NB4 (cell line): ENCODE measurements around the gene FAM227B.
A peak's percentile ranks its signal among the peaks of the same experiment; 100 is the strongest.
"Not testable (repeated sequence)": the region's sequence is repeated elsewhere in the genome, so short reads cannot be mapped to it uniquely, and the experiment has no call there.

Source experiments
- DNase-seq: peaks from one replicate; pipeline ENCODE4 v3.0.0; 2010; ENCODE audit warnings: low read depth
- H3K4me3 ChIP-seq: one replicate; pipeline ENCODE4 v1.5.1; 2011; ENCODE audit warnings: mild to moderate bottlenecking, low read depth, low read length, moderate library complexity
- CTCF ChIP-seq: IDR thresholded peaks from one replicate; pipeline ENCODE4 v1.5.1; 2012; ENCODE audit warnings: low read depth, low read length
- MAX ChIP-seq: IDR thresholded peaks from 2 replicates; pipeline ENCODE4 v1.6.1; 2011; ENCODE audit warnings: low read depth, low read length
- MYC ChIP-seq: IDR thresholded peaks from 2 replicates; pipeline ENCODE4 v1.6.1; 2011; ENCODE audit warnings: low read depth, low read length
- POLR2A ChIP-seq: IDR thresholded peaks from 2 replicates; pipeline ENCODE4 v1.6.1; 2011; ENCODE audit warnings: mild to moderate bottlenecking; ENCODE audit not compliant: insufficient read length; ENCODE audit errors: extremely low read depth

The FAM227B gene

DNA sequence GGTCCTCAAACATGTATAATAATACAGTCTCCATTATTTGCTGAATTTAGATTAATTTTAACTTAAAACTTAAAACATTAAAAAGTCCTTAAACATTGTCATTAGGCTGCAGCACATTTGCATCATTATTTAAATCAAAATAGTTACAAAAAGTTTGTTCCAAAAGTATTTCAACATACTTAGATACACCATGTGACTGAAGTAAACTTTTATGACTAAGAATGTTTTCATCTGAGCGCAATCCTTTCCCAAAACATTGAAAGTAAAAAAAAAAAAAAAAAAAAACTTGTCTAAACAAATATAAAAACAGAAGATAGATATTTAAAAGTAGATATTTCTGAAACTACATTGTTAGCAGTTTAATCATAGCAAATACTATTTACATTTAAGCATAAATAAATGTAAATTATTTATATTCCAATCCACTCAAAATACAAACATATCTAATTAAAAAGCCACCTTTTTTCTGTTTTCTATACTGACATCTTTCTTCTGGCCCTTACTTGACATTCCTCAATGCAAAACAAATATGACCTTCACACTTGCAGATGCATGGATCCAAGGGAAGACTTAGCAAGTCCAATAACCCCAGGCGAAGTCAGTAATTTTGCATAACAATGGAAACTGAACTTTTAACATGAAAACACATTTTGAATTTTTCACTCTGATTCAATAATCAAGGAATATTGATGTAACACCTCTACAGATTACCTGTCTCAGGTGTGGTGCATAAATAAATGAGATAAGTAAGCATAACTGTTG lies 10.3 kb downstream of the FAM227B start:
- TF ChIP-seq MAX, result no peak
- TF ChIP-seq MYC, result no peak
- no peak for TF ChIP-seq POLR2A
- H3K4me3 ChIP-seq, result no peak overlapping the region
- no peak for DNase-seq

DNA sequence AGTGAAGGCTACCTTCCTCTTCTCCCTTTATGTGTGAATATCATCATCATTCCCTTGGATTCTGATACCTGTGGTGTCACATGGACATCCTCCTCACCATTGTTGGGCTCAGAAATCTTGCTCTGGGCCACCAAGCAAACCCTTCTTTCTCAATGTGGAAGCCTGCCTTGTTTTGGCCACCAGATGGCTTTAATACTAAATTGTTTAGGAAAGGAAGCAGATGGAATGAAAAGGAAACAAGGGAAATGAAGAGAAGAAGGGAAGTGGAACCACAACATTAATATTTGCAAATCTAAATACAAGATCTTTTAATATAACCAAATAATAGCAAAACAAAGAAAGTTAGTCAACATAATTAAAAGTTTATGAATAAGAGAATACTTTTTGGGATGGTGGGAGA lies 14.0 kb downstream of the FAM227B start:
- no peak for DNase-seq
- H3K4me3 ChIP-seq, result no peak overlapping the region
- TF ChIP-seq POLR2A (no peak), CTCF (no peak), MYC (no peak)

GRCh38 chr15:49605588-49605987 lies 15.0 kb downstream of the FAM227B start:
- no peak for DNase-seq
- TF ChIP-seq CTCF (no peak), POLR2A (no peak), MYC (no peak), MAX (no peak)
- no peak overlapping the region for H3K4me3 ChIP-seq

GRCh38 chr15:49604625-49605409 lies 15.8 kb downstream of the FAM227B start:
- TF ChIP-seq POLR2A (no peak), CTCF (no peak), MAX (no peak), MYC (no peak)
- no peak for DNase-seq
- H3K4me3 ChIP-seq, result no peak overlapping the region

DNA sequence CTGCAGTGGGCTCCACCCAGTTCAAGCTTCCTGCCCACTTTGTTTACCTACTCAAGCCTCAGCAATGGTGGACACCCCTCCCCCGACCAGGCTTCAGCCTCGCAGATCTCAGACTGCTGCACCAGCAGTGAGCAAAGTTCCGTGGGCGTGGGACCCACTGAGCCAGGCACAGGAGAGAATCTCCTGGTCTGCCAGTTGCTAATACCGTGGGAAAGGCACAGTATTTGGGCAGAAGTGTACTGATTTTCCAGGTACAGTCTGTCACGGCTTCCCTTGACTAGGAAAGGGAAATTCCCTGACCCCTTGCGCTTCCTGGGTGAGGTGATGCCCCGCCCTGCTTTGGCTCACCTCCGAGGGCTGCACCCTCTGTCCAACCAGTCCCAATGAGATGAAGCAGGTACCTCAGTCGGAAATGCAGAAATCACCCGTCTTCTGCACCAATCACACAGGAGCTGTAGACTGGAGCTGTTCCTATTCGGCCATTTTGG lies 27.7 kb downstream of the FAM227B start:
- not testable (repeated sequence) for H3K4me3 ChIP-seq, DNase-seq

DNA sequence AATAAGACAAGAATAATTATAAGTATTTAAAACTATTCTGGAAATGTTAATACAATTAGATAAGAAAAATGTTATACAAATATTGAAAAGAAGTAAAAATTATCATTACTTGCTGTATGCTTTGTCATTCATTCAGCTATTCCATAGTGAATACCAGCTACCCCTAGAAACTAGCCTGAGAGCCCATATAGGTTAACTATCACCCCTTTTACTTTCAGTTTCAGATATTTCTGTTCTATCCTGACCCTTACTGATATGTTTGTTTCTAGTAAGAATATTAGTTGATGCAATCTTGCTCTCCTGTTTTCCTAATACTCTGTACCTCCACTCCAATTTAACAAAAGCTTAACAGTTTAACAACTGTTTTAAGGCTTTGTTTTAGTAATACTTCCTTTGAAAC lies 31.6 kb downstream of the FAM227B start:
- peak; percentile 6 for DNase-seq
- H3K4me3 ChIP-seq, result no peak overlapping the region
- no peak for TF ChIP-seq POLR2A
- TF ChIP-seq MYC, result no peak
- TF ChIP-seq CTCF, result no peak
- TF ChIP-seq MAX, result no peak
